HG03175 (cell line): ENCODE data around the gene ANP32E.

Source experiments
- ATAC-seq: cut with Tn5 transposase; IDR thresholded peaks from one replicate; pipeline ENCODE4 v1.9.1; 2021; ENCODE audit warnings: mild to moderate bottlenecking, moderate library complexity; ENCODE audit not compliant: unreplicated experiment

The ANP32E gene

GRCh38 chr1:150171801-150172200 is 64.1 kb downstream of the ANP32E start:
- ATAC-seq = no peak

- ATAC-seq = no peak
Observed at GRCh38 chr1:150168960-150169601, 66.8 kb downstream of the ANP32E start.
